ENCODE results near the gene AP5Z1.

AP5Z1 gene

GRCh38 chr7:4775250-4775847 lies at the start of gene AP5Z1:
Gene AP5Z1, plus strand, starts transcription at chr7:4775623. Its CDS starts 93 bp downstream, at chr7:4775716.
- Histone ChIP-seq H3K36me3 (ENCODE audit: control insufficient read depth, insufficient read depth, low read length, severe bottlenecking) (peaks cover 15% of the 10 kb centered on the region), H3K4me3 (ENCODE audit: low read length) (peak within 1 kb of the TSS; percentile 92), H3K9ac (ENCODE audit: low read length) (peak within 1 kb of the TSS; percentile 96), H3K27me3 (replicated peaks; ENCODE audit: control insufficient read depth, insufficient read depth, low read length) (no peaks in the 10 kb centered on the region), H3K4me1 (ENCODE audit: control insufficient read depth, insufficient read depth, low read length) (peaks cover 25% of the 10 kb centered on the region), H3K9me3 (ENCODE audit: control insufficient read depth, low read length) (no peaks in the 10 kb centered on the region)
- DNase-seq (ENCODE audit: low read depth) = peak; percentile 98

- peak overlapping the region; percentile 83 for H3K9ac ChIP-seq (ENCODE audit: low read length)
- no peaks in the 10 kb centered on the region for H3K9me3 ChIP-seq (ENCODE audit: control insufficient read depth, low read length)
- peaks cover 34% of the 10 kb centered on the region for H3K4me1 ChIP-seq (ENCODE audit: control insufficient read depth, insufficient read depth, low read length)
- H3K27me3 ChIP-seq (replicated peaks; ENCODE audit: control insufficient read depth, insufficient read depth, low read length) = no peaks in the 10 kb centered on the region
- peak overlapping the region; percentile 77 for H3K4me3 ChIP-seq (ENCODE audit: low read length)
- H3K36me3 ChIP-seq (ENCODE audit: control insufficient read depth, insufficient read depth, low read length, severe bottlenecking) = peaks cover 5% of the 10 kb centered on the region
- no peak for DNase-seq (ENCODE audit: low read depth)
Observed at GRCh38 chr7:4725850-4726450, 49.5 kb upstream of the AP5Z1 start.

GRCh38 chr7:4726566-4726965 lies 48.9 kb upstream of the AP5Z1 start:
- H3K36me3 ChIP-seq (ENCODE audit: control insufficient read depth, insufficient read depth, low read length, severe bottlenecking) = peaks cover 5% of the 10 kb centered on the region
- no peaks in the 10 kb centered on the region for H3K27me3 ChIP-seq (replicated peaks; ENCODE audit: control insufficient read depth, insufficient read depth, low read length)
- no peak for DNase-seq (ENCODE audit: low read depth)
- H3K4me3 ChIP-seq (ENCODE audit: low read length) = no peak overlapping the region
- H3K9me3 ChIP-seq (ENCODE audit: control insufficient read depth, low read length) = no peaks in the 10 kb centered on the region
- peak overlapping the region; percentile 1 for H3K9ac ChIP-seq (ENCODE audit: low read length)
- peaks cover 28% of the 10 kb centered on the region for H3K4me1 ChIP-seq (ENCODE audit: control insufficient read depth, insufficient read depth, low read length)

GRCh38 chr7:4727914-4728705 lies 47.3 kb upstream of the AP5Z1 start:
- H3K27me3 ChIP-seq (replicated peaks; ENCODE audit: control insufficient read depth, insufficient read depth, low read length) = no peaks in the 10 kb centered on the region
- peaks cover 23% of the 10 kb centered on the region for H3K4me1 ChIP-seq (ENCODE audit: control insufficient read depth, insufficient read depth, low read length)
- H3K36me3 ChIP-seq (ENCODE audit: control insufficient read depth, insufficient read depth, low read length, severe bottlenecking) = no peaks in the 10 kb centered on the region
- no peak for DNase-seq (ENCODE audit: low read depth)
- no peaks in the 10 kb centered on the region for H3K9me3 ChIP-seq (ENCODE audit: control insufficient read depth, low read length)
- H3K4me3 ChIP-seq (ENCODE audit: low read length) = no peak overlapping the region
- no peak overlapping the region for H3K9ac ChIP-seq (ENCODE audit: low read length)

GRCh38 chr7:4729266-4729665 lies 46.2 kb upstream of the AP5Z1 start:
- no peaks in the 10 kb centered on the region for H3K9me3 ChIP-seq (ENCODE audit: control insufficient read depth, low read length)
- DNase-seq (ENCODE audit: low read depth) = no peak
- no peak overlapping the region for H3K4me3 ChIP-seq (ENCODE audit: low read length)
- H3K9ac ChIP-seq (ENCODE audit: low read length) = no peak overlapping the region
- peaks cover 20% of the 10 kb centered on the region for H3K4me1 ChIP-seq (ENCODE audit: control insufficient read depth, insufficient read depth, low read length)
- no peaks in the 10 kb centered on the region for H3K36me3 ChIP-seq (ENCODE audit: control insufficient read depth, insufficient read depth, low read length, severe bottlenecking)
- H3K27me3 ChIP-seq (replicated peaks; ENCODE audit: control insufficient read depth, insufficient read depth, low read length) = no peaks in the 10 kb centered on the region

GRCh38 chr7:4730276-4730675 lies 45.1 kb upstream of the AP5Z1 start:
- H3K9me3 ChIP-seq (ENCODE audit: control insufficient read depth, low read length) = no peaks in the 10 kb centered on the region
- H3K36me3 ChIP-seq (ENCODE audit: control insufficient read depth, insufficient read depth, low read length, severe bottlenecking) = no peaks in the 10 kb centered on the region
- H3K4me1 ChIP-seq (ENCODE audit: control insufficient read depth, insufficient read depth, low read length) = peaks cover 12% of the 10 kb centered on the region
- H3K27me3 ChIP-seq (replicated peaks; ENCODE audit: control insufficient read depth, insufficient read depth, low read length) = no peaks in the 10 kb centered on the region
- no peak overlapping the region for H3K9ac ChIP-seq (ENCODE audit: low read length)
- DNase-seq (ENCODE audit: low read depth) = no peak
- H3K4me3 ChIP-seq (ENCODE audit: low read length) = no peak overlapping the region

GRCh38 chr7:4730971-4731370 lies 44.5 kb upstream of the AP5Z1 start:
- peak overlapping the region; percentile 25 for H3K9ac ChIP-seq (ENCODE audit: low read length)
- H3K9me3 ChIP-seq (ENCODE audit: control insufficient read depth, low read length) = no peaks in the 10 kb centered on the region
- no peak for DNase-seq (ENCODE audit: low read depth)
- no peaks in the 10 kb centered on the region for H3K36me3 ChIP-seq (ENCODE audit: control insufficient read depth, insufficient read depth, low read length, severe bottlenecking)
- peaks cover 7% of the 10 kb centered on the region for H3K4me1 ChIP-seq (ENCODE audit: control insufficient read depth, insufficient read depth, low read length)
- H3K4me3 ChIP-seq (ENCODE audit: low read length) = no peak overlapping the region
- no peaks in the 10 kb centered on the region for H3K27me3 ChIP-seq (replicated peaks; ENCODE audit: control insufficient read depth, insufficient read depth, low read length)

- Histone ChIP-seq H3K4me3 (ENCODE audit: low read length) (no peak overlapping the region), H3K9ac (ENCODE audit: low read length) (no peak overlapping the region), H3K27me3 (replicated peaks; ENCODE audit: control insufficient read depth, insufficient read depth, low read length) (no peaks in the 10 kb centered on the region), H3K36me3 (ENCODE audit: control insufficient read depth, insufficient read depth, low read length, severe bottlenecking) (no peaks in the 10 kb centered on the region), H3K9me3 (ENCODE audit: control insufficient read depth, low read length) (no peaks in the 10 kb centered on the region), H3K4me1 (ENCODE audit: control insufficient read depth, insufficient read depth, low read length) (peaks cover 4% of the 10 kb centered on the region)
- no peak for DNase-seq (ENCODE audit: low read depth)
Observed at GRCh38 chr7:4731803-4732202, 43.6 kb upstream of the AP5Z1 start.

GRCh38 chr7:4733936-4734528 lies 41.4 kb upstream of the AP5Z1 start:
- no peak for DNase-seq (ENCODE audit: low read depth)
- no peak overlapping the region for H3K9ac ChIP-seq (ENCODE audit: low read length)
- no peaks in the 10 kb centered on the region for H3K27me3 ChIP-seq (replicated peaks; ENCODE audit: control insufficient read depth, insufficient read depth, low read length)
- peaks cover 12% of the 10 kb centered on the region for H3K4me1 ChIP-seq (ENCODE audit: control insufficient read depth, insufficient read depth, low read length)
- no peaks in the 10 kb centered on the region for H3K9me3 ChIP-seq (ENCODE audit: control insufficient read depth, low read length)
- no peaks in the 10 kb centered on the region for H3K36me3 ChIP-seq (ENCODE audit: control insufficient read depth, insufficient read depth, low read length, severe bottlenecking)
- no peak overlapping the region for H3K4me3 ChIP-seq (ENCODE audit: low read length)

GRCh38 chr7:4734587-4735345 lies 40.7 kb upstream of the AP5Z1 start:
- Histone ChIP-seq H3K36me3 (ENCODE audit: control insufficient read depth, insufficient read depth, low read length, severe bottlenecking) (no peaks in the 10 kb centered on the region), H3K4me1 (ENCODE audit: control insufficient read depth, insufficient read depth, low read length) (peaks cover 19% of the 10 kb centered on the region), H3K4me3 (ENCODE audit: low read length) (no peak overlapping the region), H3K9ac (ENCODE audit: low read length) (no peak overlapping the region), H3K27me3 (replicated peaks; ENCODE audit: control insufficient read depth, insufficient read depth, low read length) (no peaks in the 10 kb centered on the region), H3K9me3 (ENCODE audit: control insufficient read depth, low read length) (no peaks in the 10 kb centered on the region)
- no peak for DNase-seq (ENCODE audit: low read depth)

GRCh38 chr7:4737300-4737699 lies 38.1 kb upstream of the AP5Z1 start:
- Histone ChIP-seq H3K9ac (ENCODE audit: low read length) (no peak overlapping the region), H3K27me3 (replicated peaks; ENCODE audit: control insufficient read depth, insufficient read depth, low read length) (no peaks in the 10 kb centered on the region), H3K9me3 (ENCODE audit: control insufficient read depth, low read length) (no peaks in the 10 kb centered on the region), H3K4me1 (ENCODE audit: control insufficient read depth, insufficient read depth, low read length) (peaks cover 16% of the 10 kb centered on the region), H3K4me3 (ENCODE audit: low read length) (no peak overlapping the region), H3K36me3 (ENCODE audit: control insufficient read depth, insufficient read depth, low read length, severe bottlenecking) (peaks cover 10% of the 10 kb centered on the region)
- DNase-seq (ENCODE audit: low read depth) = no peak
